Measurements from ENCODE around the gene BBOX1.
"Not testable (repeated sequence)": the region's sequence is repeated elsewhere in the genome, so short reads cannot be mapped to it uniquely, and the experiment has no call there.

The BBOX1 gene

GRCh38 chr11:27111896-27112295 lies 71.3 kb downstream of the BBOX1 start:
- no peak for DNase-seq (ENCODE audit: low spot score in 2 of 2)
- Histone ChIP-seq H3K4me1 (no peaks in the 10 kb centered on the region), H3K36me3 (replicated peaks) (no peaks in the 10 kb centered on the region), H3K9me3 (no peaks in the 10 kb centered on the region), H3K4me3 (no peak overlapping the region), H3K27me3 (ENCODE audit: low read depth) (peaks cover 8% of the 10 kb centered on the region; the same call in 1 of the 2 replicates)
- in situ Hi-C loops (cut with MboI; ENCODE audit: low sequenced_read_pairs): no loop called here

- no peaks in the 10 kb centered on the region for H3K9me3 ChIP-seq
- H3K4me3 ChIP-seq: no peak overlapping the region
- no peak for DNase-seq (ENCODE audit: low spot score in 2 of 2)
- no peaks in the 10 kb centered on the region for H3K36me3 ChIP-seq (replicated peaks)
- H3K27me3 ChIP-seq (ENCODE audit: low read depth): peaks cover 8% of the 10 kb centered on the region; the same call in 1 of the 2 replicates
- H3K4me1 ChIP-seq: no peaks in the 10 kb centered on the region
- in situ Hi-C loops (cut with MboI; ENCODE audit: low sequenced_read_pairs): no loop called here
Measured at GRCh38 chr11:27112946-27113345, 72.3 kb downstream of the BBOX1 start.

- Histone ChIP-seq H3K27me3 (ENCODE audit: low read depth) (no peaks in the 10 kb centered on the region), H3K4me1 (0 out of 2 replicates have a peak, but pooled peaks cover 2% of the 10 kb centered on the region), H3K9me3 (no peaks in the 10 kb centered on the region), H3K4me3 (no peak overlapping the region), H3K36me3 (replicated peaks) (no peaks in the 10 kb centered on the region)
- in situ Hi-C loops (cut with MboI; ENCODE audit: low sequenced_read_pairs): no loop called here
- no peak for DNase-seq (ENCODE audit: low spot score in 2 of 2)
Measured at GRCh38 chr11:27115051-27115650, 74.5 kb downstream of the BBOX1 start.

- DNase-seq (ENCODE audit: low spot score in 2 of 2): no peak
- Histone ChIP-seq H3K36me3 (replicated peaks) (no peaks in the 10 kb centered on the region), H3K4me1 (0 out of 2 replicates have a peak, but pooled peaks cover 2% of the 10 kb centered on the region), H3K27me3 (ENCODE audit: low read depth) (no peaks in the 10 kb centered on the region), H3K4me3 (no peak overlapping the region), H3K9me3 (no peaks in the 10 kb centered on the region)
- in situ Hi-C loops (cut with MboI; ENCODE audit: low sequenced_read_pairs): no loop called here
Measured at GRCh38 chr11:27116684-27117083, 76.1 kb downstream of the BBOX1 start.

- Histone ChIP-seq H3K9me3 (no peaks in the 10 kb centered on the region), H3K36me3 (replicated peaks) (no peaks in the 10 kb centered on the region), H3K4me3 (no peak overlapping the region), H3K27me3 (ENCODE audit: low read depth) (no peaks in the 10 kb centered on the region), H3K4me1 (0 out of 2 replicates have a peak, but pooled peaks cover 2% of the 10 kb centered on the region)
- in situ Hi-C loops (cut with MboI; ENCODE audit: low sequenced_read_pairs): no loop called here
- DNase-seq (ENCODE audit: low spot score in 2 of 2): no peak
Measured at GRCh38 chr11:27118371-27118770, 77.8 kb downstream of the BBOX1 start.

GRCh38 chr11:27118949-27119348 lies 78.3 kb downstream of the BBOX1 start:
- Histone ChIP-seq H3K4me1 (0 out of 2 replicates have a peak, but pooled peaks cover 2% of the 10 kb centered on the region), H3K4me3 (no peak overlapping the region), H3K9me3 (no peaks in the 10 kb centered on the region), H3K27me3 (ENCODE audit: low read depth) (no peaks in the 10 kb centered on the region), H3K36me3 (replicated peaks) (no peaks in the 10 kb centered on the region)
- in situ Hi-C loops (cut with MboI; ENCODE audit: low sequenced_read_pairs): no loop called here
- DNase-seq (ENCODE audit: low spot score in 2 of 2): peak in 1 of 2 experiments; percentile 39

- Histone ChIP-seq H3K36me3 (replicated peaks) (no peaks in the 10 kb centered on the region), H3K4me1 (0 out of 2 replicates have a peak, but pooled peaks cover 2% of the 10 kb centered on the region), H3K9me3 (no peaks in the 10 kb centered on the region), H3K27me3 (ENCODE audit: low read depth) (no peaks in the 10 kb centered on the region), H3K4me3 (no peak overlapping the region)
- no peak for DNase-seq (ENCODE audit: low spot score in 2 of 2)
- in situ Hi-C loops (cut with MboI; ENCODE audit: low sequenced_read_pairs): no loop called here
Measured at GRCh38 chr11:27119396-27119795, 78.8 kb downstream of the BBOX1 start.

- 0 out of 2 replicates have a peak, but pooled peaks cover 2% of the 10 kb centered on the region for H3K4me1 ChIP-seq
- H3K27me3 ChIP-seq (ENCODE audit: low read depth): no peaks in the 10 kb centered on the region
- DNase-seq (ENCODE audit: low spot score in 2 of 2): no peak
- H3K36me3 ChIP-seq (replicated peaks): no peaks in the 10 kb centered on the region
- in situ Hi-C loops (cut with MboI; ENCODE audit: low sequenced_read_pairs): no loop called here
- H3K9me3 ChIP-seq: no peaks in the 10 kb centered on the region
- H3K4me3 ChIP-seq: no peak overlapping the region
Measured at GRCh38 chr11:27120211-27120610, 79.6 kb downstream of the BBOX1 start.

GRCh38 chr11:27122001-27122400 lies 81.4 kb downstream of the BBOX1 start:
- no peaks in the 10 kb centered on the region for H3K36me3 ChIP-seq (replicated peaks)
- H3K27me3 ChIP-seq (ENCODE audit: low read depth): no peaks in the 10 kb centered on the region
- DNase-seq (ENCODE audit: low spot score in 2 of 2): no peak
- H3K9me3 ChIP-seq: no peaks in the 10 kb centered on the region
- no peak overlapping the region for H3K4me3 ChIP-seq
- in situ Hi-C loops (cut with MboI; ENCODE audit: low sequenced_read_pairs): no loop called here
- H3K4me1 ChIP-seq: 0 out of 2 replicates have a peak, but pooled peaks cover 2% of the 10 kb centered on the region

- no peaks in the 10 kb centered on the region for H3K4me1 ChIP-seq
- no peak overlapping the region for H3K4me3 ChIP-seq
- in situ Hi-C loops (cut with MboI; ENCODE audit: low sequenced_read_pairs): no loop called here
- no peak for DNase-seq (ENCODE audit: low spot score in 2 of 2)
- no peaks in the 10 kb centered on the region for H3K9me3 ChIP-seq
- H3K36me3 ChIP-seq (replicated peaks): no peaks in the 10 kb centered on the region
- H3K27me3 ChIP-seq (ENCODE audit: low read depth): no peaks in the 10 kb centered on the region
Measured at GRCh38 chr11:27124514-27125264, 84.1 kb downstream of the BBOX1 start.

- no peaks in the 10 kb centered on the region for H3K9me3 ChIP-seq
- no peaks in the 10 kb centered on the region for H3K27me3 ChIP-seq (ENCODE audit: low read depth)
- H3K4me3 ChIP-seq: no peak overlapping the region
- DNase-seq (ENCODE audit: low spot score in 2 of 2): no peak
- in situ Hi-C loops (cut with MboI; ENCODE audit: low sequenced_read_pairs): no loop called here
- no peaks in the 10 kb centered on the region for H3K4me1 ChIP-seq
- H3K36me3 ChIP-seq (replicated peaks): no peaks in the 10 kb centered on the region
Measured at GRCh38 chr11:27129686-27130085, 89.1 kb downstream of the BBOX1 start.

- in situ Hi-C loops (cut with MboI; ENCODE audit: low sequenced_read_pairs): no loop called here
- no peak overlapping the region for H3K4me3 ChIP-seq
- no peaks in the 10 kb centered on the region for H3K4me1 ChIP-seq
- H3K27me3 ChIP-seq (ENCODE audit: low read depth): no peaks in the 10 kb centered on the region
- no peaks in the 10 kb centered on the region for H3K36me3 ChIP-seq (replicated peaks)
- no peaks in the 10 kb centered on the region for H3K9me3 ChIP-seq
- DNase-seq (ENCODE audit: low spot score in 2 of 2): no peak
Measured at GRCh38 chr11:27130806-27131205, 90.2 kb downstream of the BBOX1 start.

GRCh38 chr11:27135924-27136329 lies 95.3 kb downstream of the BBOX1 start:
- H3K9me3 ChIP-seq; H3K36me3 ChIP-seq (replicated peaks); H3K27me3 ChIP-seq (ENCODE audit: low read depth); in situ Hi-C loops (cut with MboI; ENCODE audit: low sequenced_read_pairs); H3K4me1 ChIP-seq; H3K4me3 ChIP-seq; DNase-seq (ENCODE audit: low spot score in 2 of 2): not testable (repeated sequence)

- in situ Hi-C loops (cut with MboI; ENCODE audit: low sequenced_read_pairs): no loop called here
Measured at GRCh38 chr11:27138716-27139115, 98.1 kb downstream of the BBOX1 start.

More at GRCh38 chr11:27138716-27139115, 98.1 kb downstream of the BBOX1 start:
- Histone ChIP-seq H3K36me3 (replicated peaks) (no peaks in the 10 kb centered on the region), H3K27me3 (ENCODE audit: low read depth) (no peaks in the 10 kb centered on the region), H3K4me3 (no peak overlapping the region), H3K9me3 (no peaks in the 10 kb centered on the region), H3K4me1 (no peaks in the 10 kb centered on the region)
- no peak for DNase-seq (ENCODE audit: low spot score in 2 of 2)
